Fibroblast of lung (primary cell): ENCODE data around the gene CERS3. TPM values are rescaled to one million over a fixed set of nuclear protein-coding genes. Genes with fewer than 3 reads are reported as not detected.

Experiments
- DNase-seq, 2 donors: peaks; one replicate each; pipeline versions ENCODE4 v3.0.0 to v3.0.0-alpha.2; 2010; ENCODE audit warnings: low read depth in 2 of 2
- H2AFZ ChIP-seq: 2 replicates; pipeline ENCODE4 v1.5.1; 2012; ENCODE audit warnings: low read length, control low read depth, inconsistent platforms
- H3K27ac ChIP-seq: 2 replicates; pipeline ENCODE4 v1.5.1; 2011; ENCODE audit warnings: low read length, control low read depth; ENCODE audit not compliant: insufficient read depth
- H3K27me3 ChIP-seq: 2 replicates; pipeline ENCODE4 v1.5.1; 2011; ENCODE audit warnings: mild to moderate bottlenecking, low read length; ENCODE audit not compliant: control insufficient read depth, insufficient read depth
- H3K36me3 ChIP-seq: 2 replicates; pipeline ENCODE4 v1.5.1; 2011; ENCODE audit warnings: low read length; ENCODE audit not compliant: control insufficient read depth, insufficient read depth
- H3K4me1 ChIP-seq: 2 replicates; pipeline ENCODE4 v1.5.1; 2011; ENCODE audit warnings: low read length; ENCODE audit not compliant: control insufficient read depth, insufficient read depth; ENCODE audit errors: extremely low read depth
- H3K4me2 ChIP-seq: 2 replicates; pipeline ENCODE4 v1.5.1; 2011; ENCODE audit warnings: low read length, control low read depth; ENCODE audit not compliant: insufficient read depth; ENCODE audit errors: extremely low read depth
- H3K4me3 ChIP-seq, 4 experiments: fragments of 200-600 bp in 1 of 4; sonication (generic) in 1 of 4; replicated peaks in 1 of 4; 2 replicates each; pipeline ENCODE4 v1.5.1; 2011 to 2016; ENCODE audit warnings: low read length in 4 of 4, low read depth in 3 of 4, mild to moderate bottlenecking in 3 of 4, control low read depth in 2 of 4, inconsistent platforms in 1 of 4, mixed read lengths in 1 of 4; ENCODE audit not compliant: insufficient read depth in 1 of 4; ENCODE audit errors: control extremely low read depth in 1 of 4
- H3K79me2 ChIP-seq: 2 replicates; pipeline ENCODE4 v1.5.1; 2012; ENCODE audit warnings: mild to moderate bottlenecking, low read length, inconsistent platforms; ENCODE audit not compliant: control insufficient read depth, insufficient read depth
- H3K9ac ChIP-seq: 2 replicates; pipeline ENCODE4 v1.5.1; 2011; ENCODE audit warnings: mild to moderate bottlenecking, low read length, control low read depth; ENCODE audit not compliant: insufficient read depth
- H3K9me3 ChIP-seq: 2 replicates; pipeline ENCODE4 v1.5.1; 2012; ENCODE audit warnings: low read depth, low read length; ENCODE audit not compliant: control insufficient read depth, insufficient read depth
- H4K20me1 ChIP-seq: 2 replicates; pipeline ENCODE4 v1.5.1; 2011; ENCODE audit warnings: low read length; ENCODE audit not compliant: control insufficient read depth, insufficient read depth; ENCODE audit errors: extremely low read depth
- CTCF ChIP-seq, 2 donors: IDR thresholded peaks in 1 of 2; conservative IDR thresholded peaks in 1 of 2; 1 replicate in 1 of 2; 2 replicates in 1 of 2; pipeline ENCODE4 v1.5.1; 2011 to 2012; ENCODE audit warnings: low read length in 2 of 2, control low read depth in 1 of 2, inconsistent platforms in 1 of 2, low read depth in 1 of 2, mild to moderate bottlenecking in 1 of 2
- EZH2 ChIP-seq: IDR thresholded peaks from 2 replicates; pipeline ENCODE4 v1.5.1; 2012; ENCODE audit warnings: low read length, control low read depth, mild to moderate bottlenecking; ENCODE audit errors: missing control alignments
- polyA plus RNA-seq, 2 donors: library from polyadenylated mRNA; depleted of rRNA in 1 of 2; stranded (reverse) in 1 of 2; unstranded in 1 of 2; fragments of >200 nt; gene quantifications; 2 replicates each; pipeline ENCODE4 v1.2.1, GENCODE V29; 2011 to 2012; ENCODE audit warnings: missing spikeins in 1 of 2
- total RNA-seq: library from RNA; depleted of rRNA; stranded (reverse); fragments of >200 nt; gene quantifications from 2 replicates; pipeline ENCODE4 v1.2.1, GENCODE V29; 2014

The CERS3 gene
- total and polyA plus RNA-seq, 2 donors (not counting 1 experiment from before 2014, with no cell fraction given): not detected

DNA sequence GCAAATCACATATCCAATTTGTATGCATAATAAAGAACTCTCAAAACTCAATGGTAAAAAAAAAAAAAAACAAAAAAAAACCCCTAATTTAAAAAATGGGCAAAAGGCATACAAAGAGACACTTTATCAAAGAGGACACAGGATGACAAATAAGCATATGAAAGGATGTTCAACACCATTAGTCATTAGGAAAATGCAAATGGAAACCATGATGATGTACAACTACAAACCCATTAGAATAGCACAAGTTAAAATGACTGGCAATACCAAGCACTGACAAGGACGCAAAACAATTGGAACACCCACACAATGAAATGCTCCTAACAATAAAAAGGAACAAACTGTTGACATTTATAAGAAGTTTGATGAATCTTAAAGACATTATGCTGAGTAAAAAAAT, 123.6 kb downstream of the CERS3 start:
- TF ChIP-seq EZH2: no peak
- TF ChIP-seq CTCF (conservative IDR thresholded peaks at IDR 0.05 in 1 of 2, IDR thresholded peaks at IDR 0.05 in 1 of 2; ENCODE audit: low read depth in 1 of 2, low read length in 2 of 2): no peak
- H3K79me2 ChIP-seq: no peaks in the 10 kb centered on the region
- H2AFZ ChIP-seq: no peak overlapping the region
- H3K27ac ChIP-seq: no peak overlapping the region
- no peaks in the 10 kb centered on the region for H3K27me3 ChIP-seq
- no peaks in the 10 kb centered on the region for H3K4me1 ChIP-seq
- H3K4me2 ChIP-seq: no peak overlapping the region
- H3K36me3 ChIP-seq: no peaks in the 10 kb centered on the region
- H3K4me3 ChIP-seq: no peak overlapping the region
- H4K20me1 ChIP-seq: no peaks in the 10 kb centered on the region
- H3K9ac ChIP-seq: no peak overlapping the region
- DNase-seq: no peak
- no peaks in the 10 kb centered on the region for H3K9me3 ChIP-seq

GRCh38 chr15:100400996-100401395, 127.8 kb downstream of the CERS3 start:
- Histone ChIP-seq H4K20me1 (no peaks in the 10 kb centered on the region), H2AFZ (no peak overlapping the region), H3K9me3 (no peaks in the 10 kb centered on the region), H3K9ac (no peak overlapping the region), H3K4me3 (no peak overlapping the region), H3K4me1 (no peaks in the 10 kb centered on the region), H3K4me2 (no peak overlapping the region), H3K79me2 (no peaks in the 10 kb centered on the region), H3K36me3 (no peaks in the 10 kb centered on the region), H3K27ac (no peak overlapping the region), H3K27me3 (no peaks in the 10 kb centered on the region)
- TF ChIP-seq CTCF (conservative IDR thresholded peaks at IDR 0.05 in 1 of 2, IDR thresholded peaks at IDR 0.05 in 1 of 2; ENCODE audit: low read depth in 1 of 2, low read length in 2 of 2) (no peak), EZH2 (no peak)
- no peak for DNase-seq

GRCh38 chr15:100394736-100395440, 133.9 kb downstream of the CERS3 start:
- TF ChIP-seq CTCF (conservative IDR thresholded peaks at IDR 0.05 in 1 of 2, IDR thresholded peaks at IDR 0.05 in 1 of 2; ENCODE audit: low read depth in 1 of 2, low read length in 2 of 2) (no peak), EZH2 (no peak)
- no peaks in the 10 kb centered on the region for H4K20me1 ChIP-seq
- H3K4me1 ChIP-seq: no peaks in the 10 kb centered on the region
- no peaks in the 10 kb centered on the region for H3K9me3 ChIP-seq
- no peaks in the 10 kb centered on the region for H3K36me3 ChIP-seq
- no peak overlapping the region for H3K4me2 ChIP-seq
- no peak overlapping the region for H3K4me3 ChIP-seq
- no peaks in the 10 kb centered on the region for H3K79me2 ChIP-seq
- no peaks in the 10 kb centered on the region for H3K27me3 ChIP-seq
- no peak overlapping the region for H2AFZ ChIP-seq
- DNase-seq: no peak
- H3K27ac ChIP-seq: no peak overlapping the region
- H3K9ac ChIP-seq: no peak overlapping the region
